ENCODE data around the gene PARD3.
"Not testable (repeated sequence)": the region's sequence is repeated elsewhere in the genome, so short reads cannot be mapped to it uniquely, and the experiment has no call there.

PARD3 gene

GRCh38 chr10:34844448-34844847 lies 29.4 kb upstream of the PARD3 start:
- H3K36me3 ChIP-seq, result no peaks in the 10 kb centered on the region
- TF ChIP-seq CTCF (IDR thresholded peaks at IDR 0.05), result no peak
- no peaks in the 10 kb centered on the region for H3K27me3 ChIP-seq
- H3K4me3 ChIP-seq, result no peak overlapping the region
- H3K9me3 ChIP-seq, result no peaks in the 10 kb centered on the region
- no peaks in the 10 kb centered on the region for H3K4me1 ChIP-seq
- peak in 1 of 2 donors; percentile 20 for DNase-seq
- no peak overlapping the region for H3K27ac ChIP-seq
- intact Hi-C loops (cut with DNase I; ENCODE audit: low total_unique reads), result no loop called here

GRCh38 chr10:34843470-34843869 lies 28.4 kb upstream of the PARD3 start:
- H3K9me3 ChIP-seq; H3K4me3 ChIP-seq; H3K27me3 ChIP-seq; H3K36me3 ChIP-seq; H3K27ac ChIP-seq; intact Hi-C loops (cut with DNase I; ENCODE audit: low total_unique reads); H3K4me1 ChIP-seq: not testable (repeated sequence)
- DNase-seq, result peak in 1 of 2 donors; percentile 11

GRCh38 chr10:34838366-34838900 lies 23.3 kb upstream of the PARD3 start:
- Histone ChIP-seq H3K36me3 (no peaks in the 10 kb centered on the region), H3K9me3 (no peaks in the 10 kb centered on the region), H3K27me3 (no peaks in the 10 kb centered on the region), H3K27ac (no peak overlapping the region), H3K4me1 (no peaks in the 10 kb centered on the region), H3K4me3 (no peak overlapping the region)
- intact Hi-C loops (cut with DNase I; ENCODE audit: low total_unique reads), result no loop called here
- peak in 1 of 2 donors; percentile 28 for DNase-seq
- TF ChIP-seq CTCF (IDR thresholded peaks at IDR 0.05), result no peak

- Histone ChIP-seq H3K27me3 (no peaks in the 10 kb centered on the region), H3K27ac (no peak overlapping the region), H3K4me3 (no peak overlapping the region), H3K4me1 (no peaks in the 10 kb centered on the region), H3K36me3 (no peaks in the 10 kb centered on the region), H3K9me3 (no peaks in the 10 kb centered on the region)
- DNase-seq, result no peak
- no peak for TF ChIP-seq CTCF (IDR thresholded peaks at IDR 0.05)
- intact Hi-C loops (cut with DNase I; ENCODE audit: low total_unique reads), result no loop called here
Observed at GRCh38 chr10:34835908-34836508, 20.9 kb upstream of the PARD3 start.

GRCh38 chr10:34834274-34834673 lies 19.2 kb upstream of the PARD3 start:
- DNase-seq, result no peak
- H3K36me3 ChIP-seq, result no peaks in the 10 kb centered on the region
- H3K27me3 ChIP-seq, result no peaks in the 10 kb centered on the region
- intact Hi-C loops (cut with DNase I; ENCODE audit: low total_unique reads), result no loop called here
- H3K4me3 ChIP-seq, result no peak overlapping the region
- H3K9me3 ChIP-seq, result no peaks in the 10 kb centered on the region
- no peaks in the 10 kb centered on the region for H3K4me1 ChIP-seq
- no peak overlapping the region for H3K27ac ChIP-seq
- TF ChIP-seq CTCF (IDR thresholded peaks at IDR 0.05), result no peak

- no peaks in the 10 kb centered on the region for H3K9me3 ChIP-seq
- no peaks in the 10 kb centered on the region for H3K4me1 ChIP-seq
- H3K27ac ChIP-seq, result no peak overlapping the region
- H3K36me3 ChIP-seq, result no peaks in the 10 kb centered on the region
- no peaks in the 10 kb centered on the region for H3K27me3 ChIP-seq
- intact Hi-C loops (cut with DNase I; ENCODE audit: low total_unique reads), result no loop called here
- DNase-seq, result no peak
- no peak for TF ChIP-seq CTCF (IDR thresholded peaks at IDR 0.05)
- no peak overlapping the region for H3K4me3 ChIP-seq
Observed at GRCh38 chr10:34830217-34830822, 15.2 kb upstream of the PARD3 start.
